Measurements from ENCODE around the gene HP.

- no peak for TF ChIP-seq CTCF (IDR thresholded peaks at IDR 0.05)
- no peak for TF ChIP-seq POLR2A (IDR thresholded peaks at IDR 0.05)
- TF ChIP-seq EP300 (IDR thresholded peaks at IDR 0.05) = no peak
- TF ChIP-seq POLR2AphosphoS5 (IDR thresholded peaks at IDR 0.05) = no peak
These were observed 51.7 kb downstream of the HP start for GRCh38 chr16:72105978-72106377.
